ENCODE data around the gene SERPING1.

Gene SERPING1

DNA sequence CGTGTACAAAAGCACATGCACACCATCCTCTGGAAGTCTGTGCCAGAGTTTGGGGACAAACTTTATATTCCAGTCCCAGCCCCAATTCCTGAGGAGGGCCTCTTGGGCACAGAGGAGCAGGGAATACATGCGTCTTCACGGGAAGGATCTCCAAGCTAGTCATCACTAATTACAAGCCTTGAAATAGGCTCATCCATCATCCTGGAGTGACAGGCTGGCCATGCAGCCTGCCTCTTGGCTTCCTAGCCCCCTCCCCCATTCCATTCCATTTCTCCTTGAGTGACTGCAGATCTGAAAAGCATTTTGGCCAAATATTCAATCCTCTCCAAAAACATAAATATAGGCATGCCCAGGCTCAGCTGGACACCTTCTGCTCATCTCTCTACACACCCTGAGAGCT, 24.8 kb downstream of the SERPING1 start:
- DNase-seq (ENCODE audit: extremely low read depth, insufficient read length) = no peak
- Histone ChIP-seq H3K27me3 (replicated peaks; ENCODE audit: control insufficient read depth, insufficient read depth, low read length) (no peaks in the 10 kb centered on the region), H3K4me3 (replicated peaks; ENCODE audit: low read depth, low read length) (no peak overlapping the region), H3K36me3 (ENCODE audit: control insufficient read depth, insufficient read depth, low read length) (no peaks in the 10 kb centered on the region)
- TF ChIP-seq, protein P1, sequence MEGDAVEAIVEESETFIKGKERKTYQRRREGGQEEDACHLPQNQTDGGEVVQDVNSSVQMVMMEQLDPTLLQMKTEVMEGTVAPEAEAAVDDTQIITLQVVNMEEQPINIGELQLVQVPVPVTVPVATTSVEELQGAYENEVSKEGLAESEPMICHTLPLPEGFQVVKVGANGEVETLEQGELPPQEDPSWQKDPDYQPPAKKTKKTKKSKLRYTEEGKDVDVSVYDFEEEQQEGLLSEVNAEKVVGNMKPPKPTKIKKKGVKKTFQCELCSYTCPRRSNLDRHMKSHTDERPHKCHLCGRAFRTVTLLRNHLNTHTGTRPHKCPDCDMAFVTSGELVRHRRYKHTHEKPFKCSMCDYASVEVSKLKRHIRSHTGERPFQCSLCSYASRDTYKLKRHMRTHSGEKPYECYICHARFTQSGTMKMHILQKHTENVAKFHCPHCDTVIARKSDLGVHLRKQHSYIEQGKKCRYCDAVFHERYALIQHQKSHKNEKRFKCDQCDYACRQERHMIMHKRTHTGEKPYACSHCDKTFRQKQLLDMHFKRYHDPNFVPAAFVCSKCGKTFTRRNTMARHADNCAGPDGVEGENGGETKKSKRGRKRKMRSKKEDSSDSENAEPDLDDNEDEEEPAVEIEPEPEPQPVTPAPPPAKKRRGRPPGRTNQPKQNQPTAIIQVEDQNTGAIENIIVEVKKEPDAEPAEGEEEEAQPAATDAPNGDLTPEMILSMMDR (IDR thresholded peaks at IDR 0.05; ENCODE audit: insufficient read depth, low read length, poor library complexity, severe bottlenecking) = no peak

DNA sequence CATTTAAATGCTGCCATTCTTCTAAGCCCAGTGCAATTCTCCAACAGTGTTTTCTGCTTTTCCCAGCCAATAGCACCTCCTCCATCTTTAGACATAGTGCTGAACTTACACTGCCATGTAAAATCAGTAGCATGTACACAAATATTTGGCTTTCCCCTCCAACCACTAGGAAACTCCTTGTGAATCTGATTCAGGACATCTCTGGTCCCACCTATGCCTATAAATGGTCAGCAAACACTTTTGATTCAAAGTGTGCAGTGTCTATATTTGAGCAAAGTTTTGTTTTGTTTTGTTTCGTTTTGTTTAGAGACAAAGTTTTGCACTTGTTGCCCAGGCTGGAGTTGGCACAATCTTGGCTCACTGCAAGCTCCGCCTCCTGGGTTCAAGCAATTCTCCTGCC, 27.4 kb downstream of the SERPING1 start:
- DNase-seq (ENCODE audit: extremely low read depth, insufficient read length) = no peak
- TF ChIP-seq, protein P1 (IDR thresholded peaks at IDR 0.05; ENCODE audit: insufficient read depth, low read length, poor library complexity, severe bottlenecking) = no peak
- no peaks in the 10 kb centered on the region for H3K36me3 ChIP-seq (ENCODE audit: control insufficient read depth, insufficient read depth, low read length)
- H3K27me3 ChIP-seq (replicated peaks; ENCODE audit: control insufficient read depth, insufficient read depth, low read length) = no peaks in the 10 kb centered on the region; the same call in 1 of the 2 replicates
- no peak overlapping the region for H3K4me3 ChIP-seq (replicated peaks; ENCODE audit: low read depth, low read length)

DNA sequence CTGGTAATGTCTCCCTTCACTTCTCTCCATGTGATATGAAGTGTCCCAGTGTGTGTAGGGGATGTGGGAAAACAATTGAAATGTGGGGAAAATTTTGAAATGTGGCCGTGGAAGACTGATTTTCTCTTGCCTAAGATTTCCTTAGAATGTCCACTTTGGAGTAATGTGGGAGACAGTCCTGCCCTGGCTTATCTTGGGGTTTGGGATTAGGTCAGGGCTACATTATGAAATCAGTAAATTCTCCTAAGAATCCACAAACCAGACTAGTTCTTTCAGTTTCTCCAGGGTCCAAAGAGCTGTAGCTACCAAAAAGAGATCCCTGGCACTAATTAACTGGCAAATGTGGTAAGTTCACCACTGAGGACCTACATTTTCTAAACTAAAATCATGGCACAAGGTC, 29.4 kb downstream of the SERPING1 start:
- H3K27me3 ChIP-seq (replicated peaks; ENCODE audit: control insufficient read depth, insufficient read depth, low read length) = no peaks in the 10 kb centered on the region; the same call in 1 of the 2 replicates
- TF ChIP-seq, protein P1 (IDR thresholded peaks at IDR 0.05; ENCODE audit: insufficient read depth, low read length, poor library complexity, severe bottlenecking) = no peak
- H3K4me3 ChIP-seq (replicated peaks; ENCODE audit: low read depth, low read length) = no peak overlapping the region
- no peaks in the 10 kb centered on the region for H3K36me3 ChIP-seq (ENCODE audit: control insufficient read depth, insufficient read depth, low read length)
- DNase-seq (ENCODE audit: extremely low read depth, insufficient read length) = no peak

DNA sequence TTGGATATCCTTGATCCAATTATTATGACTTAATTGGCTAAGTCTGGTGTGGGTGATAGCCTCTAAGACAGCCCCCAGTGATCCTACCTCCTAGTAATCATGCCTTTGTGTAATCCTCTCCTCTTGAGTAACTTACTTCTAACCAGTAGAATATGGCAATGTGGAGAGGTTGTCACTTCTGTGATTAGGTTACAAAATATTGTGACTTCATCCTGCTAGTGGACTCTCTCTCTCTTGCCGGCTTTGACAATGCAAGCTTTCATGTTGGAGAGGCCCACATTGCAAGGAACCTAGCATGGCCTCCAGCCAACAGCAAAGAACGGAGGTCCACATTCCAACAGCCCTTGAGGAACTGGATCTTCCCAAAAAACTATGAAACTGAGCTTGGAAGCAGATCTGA, 32.7 kb downstream of the SERPING1 start:
- H3K27me3 ChIP-seq (replicated peaks; ENCODE audit: control insufficient read depth, insufficient read depth, low read length) = peaks cover 3% of the 10 kb centered on the region

DNA sequence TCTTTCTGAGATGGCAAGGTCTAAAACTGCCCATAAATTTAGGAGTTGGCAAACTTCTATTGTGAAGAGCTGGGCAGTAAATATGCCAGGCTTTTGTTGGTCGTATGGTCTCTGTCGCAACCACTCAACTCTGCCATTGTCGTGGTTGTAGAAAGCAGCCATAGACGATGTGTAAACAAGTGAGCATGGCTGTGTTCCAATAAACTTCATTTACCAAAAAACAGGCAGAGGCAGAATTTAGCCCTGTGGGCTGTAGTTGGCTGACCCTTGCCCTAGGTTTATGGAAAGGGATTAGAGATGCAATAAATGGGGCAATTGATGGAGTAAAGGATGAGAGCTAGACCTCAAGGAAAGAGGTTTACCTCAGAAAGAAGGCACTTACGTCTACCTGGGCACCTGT, 34.6 kb downstream of the SERPING1 start:
- Histone ChIP-seq H3K4me3 (replicated peaks; ENCODE audit: low read depth, low read length) (no peak overlapping the region), H3K36me3 (ENCODE audit: control insufficient read depth, insufficient read depth, low read length) (no peaks in the 10 kb centered on the region), H3K27me3 (replicated peaks; ENCODE audit: control insufficient read depth, insufficient read depth, low read length) (peaks cover 3% of the 10 kb centered on the region)
- no peak for DNase-seq (ENCODE audit: extremely low read depth, insufficient read length)
- TF ChIP-seq, protein P1 (IDR thresholded peaks at IDR 0.05; ENCODE audit: insufficient read depth, low read length, poor library complexity, severe bottlenecking) = no peak

More for the DNA sequence above, 32.7 kb downstream of the SERPING1 start:
- TF ChIP-seq, protein P1 (IDR thresholded peaks at IDR 0.05; ENCODE audit: insufficient read depth, low read length, poor library complexity, severe bottlenecking) = no peak
- H3K4me3 ChIP-seq (replicated peaks; ENCODE audit: low read depth, low read length) = no peak overlapping the region
- DNase-seq (ENCODE audit: extremely low read depth, insufficient read length) = no peak
- H3K36me3 ChIP-seq (ENCODE audit: control insufficient read depth, insufficient read depth, low read length) = no peaks in the 10 kb centered on the region
